Transverse colon (tissue), 4 donors: ENCODE data around the gene CTNNBL1. TPM values are rescaled to one million over a fixed set of nuclear protein-coding genes. Genes with fewer than 3 reads are reported as not detected.

Experiments used
- DNase-seq: peaks from one replicate; pipeline ENCODE4 v3.0.0-alpha.2; 2019
- H3K27ac ChIP-seq, 4 donors: fragments of 200-600 bp; sonication (generic); 2 replicates each; pipeline ENCODE4 v1.5.1; 2016 to 2018; ENCODE audit warnings: inconsistent platforms in 4 of 4
- H3K27me3 ChIP-seq: fragments of 200-600 bp; sonication (generic); 2 replicates; pipeline ENCODE4 v1.5.1; 2017; ENCODE audit warnings: inconsistent platforms
- H3K36me3 ChIP-seq, 4 donors: fragments of 200-600 bp; sonication (generic); 2 replicates each; pipeline ENCODE4 v1.5.1; 2017 to 2019; ENCODE audit warnings: inconsistent platforms in 4 of 4
- H3K4me1 ChIP-seq, 4 donors: fragments of 200-600 bp; sonication (generic); 2 replicates each; pipeline ENCODE4 v1.5.1; 2017 to 2020; ENCODE audit warnings: inconsistent platforms in 4 of 4
- H3K4me3 ChIP-seq, 4 donors: fragments of 200-600 bp; sonication (generic); 1 replicate in 1 of 4; 2 replicates in 3 of 4; pipeline versions ENCODE4 v1.5.1 to v1.6.1; 2017 to 2019; ENCODE audit warnings: inconsistent platforms in 4 of 4
- H3K9me3 ChIP-seq, 2 donors: fragments of 200-600 bp; sonication (generic); 2 replicates each; pipeline ENCODE4 v1.5.1; 2017 to 2019; ENCODE audit warnings: inconsistent platforms in 2 of 2
- CTCF ChIP-seq, 5 experiments: fragments of 200-600 bp in 3 of 5; fragments of 450-650 bp in 2 of 5; sonication (generic) in 3 of 5; IDR thresholded peaks; 1 replicate in 2 of 5; 2 replicates in 3 of 5; pipeline ENCODE4 v1.5.1; 2016 to 2017; ENCODE audit warnings: antibody characterized with exemption in 5 of 5, inconsistent platforms in 3 of 5, mild to moderate bottlenecking in 2 of 5, moderate library complexity in 1 of 5
- EP300 ChIP-seq: sonication (generic); formaldehyde crosslinking; IDR thresholded peaks from one replicate; pipeline ENCODE4 v1.6.1; 2017; ENCODE audit warnings: antibody characterized with exemption, low read depth
- POLR2A ChIP-seq: fragments of 450-650 bp; IDR thresholded peaks from one replicate; pipeline ENCODE4 v1.6.1; 2016; ENCODE audit warnings: antibody characterized with exemption, mild to moderate bottlenecking, moderate library complexity
- POLR2AphosphoS5 ChIP-seq, 3 donors: sonication (generic); formaldehyde crosslinking; IDR thresholded peaks; one replicate each; pipeline ENCODE4 v1.6.1; 2016; ENCODE audit warnings: antibody characterized with exemption in 3 of 3
- WGBS, 2 donors: methylation state at CpG; one replicate each; pipeline ENCODE4 v1.1.5; 2018; ENCODE audit warnings: low coverage in 1 of 2; 5-methylcytosine and 5-hydroxymethylcytosine counted together
- in situ Hi-C, 4 donors: fragments of 200-750 bp; cut with MboI; loops; one replicate each; pipeline versions ENCODE4 v1.15.0 to v1.15.1; 2017; ENCODE audit warnings: low sequenced_read_pairs in 3 of 4, low pct_ligation_motif_present in 1 of 4, low pct_unique_long_range_greater_than_20kb in 1 of 4
- intact Hi-C: fragments of 100-400 bp; cut with DNase I; formaldehyde crosslinking; loops from one replicate; pipeline ENCODE4 v1.15.1; 2023; ENCODE audit warnings: low total_unique reads
- total RNA-seq, 4 donors: library from RNA; depleted of rRNA; stranded (reverse); fragments of >200 nt; gene quantifications; one replicate each; pipeline ENCODE4 v1.1.0, GENCODE V29; 2016

The CTNNBL1 gene
- total RNA-seq, 4 donors from 2014 or later: 18.7 to 49.0 (median 22.4) TPM

- TF ChIP-seq POLR2AphosphoS5 (IDR thresholded peaks at IDR 0.05): no peak
- no peak for TF ChIP-seq EP300
- no peak for TF ChIP-seq CTCF (IDR thresholded peaks at IDR 0.05)
- TF ChIP-seq POLR2A: no peak
- intact Hi-C loops: no loop called here
- Histone ChIP-seq H3K27me3 (no peaks in the 10 kb centered on the region), H3K9me3 (no peaks in the 10 kb centered on the region), H3K27ac (no peak overlapping the region), H3K4me3 (no peak overlapping the region), H3K4me1 (no peaks in the 10 kb centered on the region), H3K36me3 (no peaks in the 10 kb centered on the region)
- in situ Hi-C loops: no loop called here
- no peak for DNase-seq
- WGBS, 2 donors: 89 to 92% methylated on average over 3 to 8 of the region's 8 CpGs
Measured at GRCh38 chr20:37885042-37885441, 191.2 kb downstream of the CTNNBL1 start.

- H3K36me3 ChIP-seq: no peaks in the 10 kb centered on the region
- intact Hi-C loops: no loop called here
- H3K27me3 ChIP-seq: no peaks in the 10 kb centered on the region
- 62 to 70% methylated on average over 9 to 32 of the region's 32 CpGs for WGBS, 2 donors
- no peak overlapping the region for H3K27ac ChIP-seq
- no peaks in the 10 kb centered on the region for H3K4me1 ChIP-seq
- H3K4me3 ChIP-seq: no peak overlapping the region
- in situ Hi-C loops: no loop called here
- no peaks in the 10 kb centered on the region for H3K9me3 ChIP-seq
- DNase-seq: no peak
- TF ChIP-seq EP300 (no peak), CTCF (IDR thresholded peaks at IDR 0.05) (no peak), POLR2AphosphoS5 (IDR thresholded peaks at IDR 0.05) (no peak), POLR2A (no peak)
Measured at GRCh38 chr20:37885593-37886503, 192.0 kb downstream of the CTNNBL1 start.

- no peaks in the 10 kb centered on the region for H3K36me3 ChIP-seq
- H3K9me3 ChIP-seq: no peaks in the 10 kb centered on the region
- in situ Hi-C loops (no loop called here), intact Hi-C loops (no loop called here)
- H3K27ac ChIP-seq: no peak overlapping the region
- H3K27me3 ChIP-seq: no peaks in the 10 kb centered on the region
- TF ChIP-seq POLR2A: no peak
- no peak for TF ChIP-seq EP300
- no peak for TF ChIP-seq CTCF (IDR thresholded peaks at IDR 0.05)
- no peak for TF ChIP-seq POLR2AphosphoS5 (IDR thresholded peaks at IDR 0.05)
- no peak for DNase-seq
- H3K4me3 ChIP-seq: no peak overlapping the region
- H3K4me1 ChIP-seq: no peaks in the 10 kb centered on the region
- WGBS, 2 donors: 60% methylated on average over 4 of the region's 4 CpGs; no CpG with 5 or more reads in 1 of the 2 donors
Measured at GRCh38 chr20:37886851-37887297, 193.0 kb downstream of the CTNNBL1 start.

GRCh38 chr20:37888641-37889040 lies 194.8 kb downstream of the CTNNBL1 start:
- Histone ChIP-seq H3K4me1 (no peaks in the 10 kb centered on the region), H3K27ac (no peak overlapping the region), H3K9me3 (no peaks in the 10 kb centered on the region), H3K36me3 (no peaks in the 10 kb centered on the region), H3K27me3 (no peaks in the 10 kb centered on the region), H3K4me3 (no peak overlapping the region)
- intact Hi-C loops: no loop called here
- no peak for DNase-seq
- in situ Hi-C loops: no loop called here
- TF ChIP-seq POLR2AphosphoS5 (IDR thresholded peaks at IDR 0.05) (no peak), POLR2A (no peak), EP300 (no peak), CTCF (IDR thresholded peaks at IDR 0.05) (no peak)
- 87% methylated on average over 10 of the region's 10 CpGs; no CpG with 5 or more reads in 1 of the 2 donors for WGBS, 2 donors
